ENCODE results near the gene PID1. TPM values are rescaled to one million over a fixed set of nuclear protein-coding genes. Genes with fewer than 3 reads are reported as not detected.

PID1 gene
- total RNA-seq (2021; ENCODE audit: unreplicated experiment) (2.9 TPM), Bru-seq, nascent RNA (percentile 39 among the genes with signal in this experiment), BruChase-seq, experiment 1, labeled RNA remaining after a 2-hour chase (percentile 35 among the genes with signal in this experiment), BruChase-seq, experiment 2, labeled RNA remaining after a 6-hour chase (percentile 31 among the genes with signal in this experiment)
- 2.9 TPM for polyA plus RNA-seq (2012; ENCODE audit: insufficient read length)
- long read RNA-seq, partial matches to known transcripts: 0 of 3 reads
- long read RNA-seq, other reads (novel, unspliced or antisense): 2 of 3 reads

GRCh38 chr2:229270551-229271410, at the start of gene PID1:
Gene PID1, minus strand, starts transcription at chr2:229271287. Its CDS starts 244 bp downstream, at chr2:229271043.
- Histone ChIP-seq H3K4me3 (ENCODE audit: low read depth in 2 of 2, low read length in 2 of 2) (peak within 1 kb of the TSS; percentile 51 to 67), H3K9me3 (ENCODE audit: control insufficient read depth, insufficient read depth, low read depth, low read length) (no peaks in the 10 kb centered on the region), H3K27ac (ENCODE audit: low read length) (0 out of 2 replicates have a peak within 1 kb of the TSS, but pooled peaks have one; percentile 44), H3K36me3 (ENCODE audit: control insufficient read depth, insufficient read depth, low read length) (no peaks in the 10 kb centered on the region), H3K4me1 (ENCODE audit: control insufficient read depth, insufficient read depth, low read length) (peaks cover 5% of the 10 kb centered on the region), H3K27me3 (ENCODE audit: control insufficient read depth, insufficient read depth, low read length) (peaks cover 12% of the 10 kb centered on the region; the same call in 1 of the 2 replicates)
- intact Hi-C loops (cut with micrococcal nuclease; ENCODE audit: unreplicated experiment): loop anchor here (5.0 to 10.0 kb wide), 2 partner anchors 578 to 1376 kb away; no protein-coding TSS in a partner anchor
- TF ChIP-seq POLR2AphosphoS5 (IDR thresholded peaks at IDR 0.05; ENCODE audit: low read depth, low read length) (no peak), REST (IDR thresholded peaks at IDR 0.05; ENCODE audit: insufficient read depth in 1 of 2, low read depth in 2 of 2, low read length in 1 of 2) (no peak), CTCF (IDR thresholded peaks at IDR 0.05) (no peak), TCF7L2 (IDR thresholded peaks at IDR 0.05; ENCODE audit: low read depth, low read length) (no peak), SIN3A (IDR thresholded peaks at IDR 0.05; ENCODE audit: borderline replicate concordance, insufficient read depth, low read depth, low read length) (no peak)
- in situ Hi-C loops (cut with HindIII; ENCODE audit: low pct_unique_long_range_greater_than_20kb, low sequenced_read_pairs): no loop called here
- BruUV-seq (replicated peaks): no TSS peak
- DNase-seq (ENCODE audit: low read depth, low spot score): no peak
- POLR2A ChIA-PET: no interaction called here
- peak; percentile 90 for ATAC-seq
- CTCF ChIA-PET: interaction anchor here (0.7 to 1.0 kb wide), 3 partner anchors 11 to 158 kb away, joined by 8 to 10 read pairs (median 8); no protein-coding TSS in a partner anchor

GRCh38 chr2:229319558-229319957, 48.5 kb upstream of the PID1 start:
- Histone ChIP-seq H3K27ac (ENCODE audit: low read length) (no peak overlapping the region), H3K36me3 (ENCODE audit: control insufficient read depth, insufficient read depth, low read length) (no peaks in the 10 kb centered on the region), H3K9me3 (ENCODE audit: control insufficient read depth, insufficient read depth, low read depth, low read length) (no peaks in the 10 kb centered on the region), H3K27me3 (ENCODE audit: control insufficient read depth, insufficient read depth, low read length) (no peaks in the 10 kb centered on the region), H3K4me1 (ENCODE audit: control insufficient read depth, insufficient read depth, low read length) (no peaks in the 10 kb centered on the region), H3K4me3 (ENCODE audit: low read depth in 2 of 2, low read length in 2 of 2) (no peak overlapping the region)
- intact Hi-C loops (cut with micrococcal nuclease; ENCODE audit: unreplicated experiment): no loop called here
- TF ChIP-seq POLR2AphosphoS5 (IDR thresholded peaks at IDR 0.05; ENCODE audit: low read depth, low read length) (no peak), SIN3A (IDR thresholded peaks at IDR 0.05; ENCODE audit: borderline replicate concordance, insufficient read depth, low read depth, low read length) (no peak), TCF7L2 (IDR thresholded peaks at IDR 0.05; ENCODE audit: low read depth, low read length) (no peak), CTCF (IDR thresholded peaks at IDR 0.05) (no peak), REST (IDR thresholded peaks at IDR 0.05; ENCODE audit: insufficient read depth in 1 of 2, low read depth in 2 of 2, low read length in 1 of 2) (no peak)
- no peak for ATAC-seq
- CTCF ChIA-PET: no interaction called here
- no peak for DNase-seq (ENCODE audit: low read depth, low spot score)
- in situ Hi-C loops (cut with HindIII; ENCODE audit: low pct_unique_long_range_greater_than_20kb, low sequenced_read_pairs): no loop called here
- POLR2A ChIA-PET: no interaction called here
- BruUV-seq (replicated peaks): no TSS peak

Data from Panc1 (cell line).